Panc1 (cell line): ENCODE results near the gene GNG7. TPM values are rescaled to one million over a fixed set of nuclear protein-coding genes. Genes with fewer than 3 reads are reported as not detected.
"Not testable (repeated sequence)": the region's sequence is repeated elsewhere in the genome, so short reads cannot be mapped to it uniquely, and the experiment has no call there.

Experiments
- ATAC-seq: fragments of 200-7000 bp; cut with Tn5 transposase; 2 replicates; pipeline ENCODE4 v1.9.1; 2020; ENCODE audit warnings: mild to moderate bottlenecking, moderate library complexity
- BruUV-seq: library from RNA; stranded (reverse); fragments of 400-500 nt; replicated peaks from 2 replicates; lab custom pipeline; 2021; lab: Mats Ljungman, UMichigan
- CTCF ChIA-PET: fragments of 300-600 bp; sonication (Branson Sonifier 250); formaldehyde crosslinking; loops from one replicate; lab custom pipeline; 2022; ENCODE audit warnings: antibody characterized with exemption; lab: Charles Lee
- POLR2A ChIA-PET: fragments of 300-600 bp; sonication (Branson Sonifier 250); formaldehyde crosslinking; loops from one replicate; lab custom pipeline; 2022; ENCODE audit warnings: antibody characterized with exemption; lab: Charles Lee
- DNase-seq: peaks from one replicate; pipeline ENCODE4 v3.0.0-alpha.2; 2010; ENCODE audit warnings: low read depth, low spot score
- H3K27ac ChIP-seq: 2 replicates; pipeline ENCODE4 v1.5.1; 2011; ENCODE audit warnings: mild to moderate bottlenecking, low read length, inconsistent platforms
- H3K27me3 ChIP-seq: fragments of 200-500 bp; sonication (Bioruptor generic); 2 replicates; pipeline ENCODE4 v1.6.0; 2014; ENCODE audit warnings: low read length, inconsistent platforms; ENCODE audit not compliant: control insufficient read depth, insufficient read depth
- H3K36me3 ChIP-seq: fragments of 200-500 bp; sonication (Bioruptor generic); 2 replicates; pipeline ENCODE4 v1.5.1; 2014; ENCODE audit warnings: inconsistent platforms, mild to moderate bottlenecking, low read length, moderate library complexity; ENCODE audit not compliant: control insufficient read depth, insufficient read depth
- H3K4me1 ChIP-seq: 2 replicates; pipeline ENCODE4 v1.5.1; 2011; ENCODE audit warnings: inconsistent platforms, mild to moderate bottlenecking, low read length, moderate library complexity; ENCODE audit not compliant: control insufficient read depth, insufficient read depth
- H3K4me3 ChIP-seq, 2 experiments: 2 replicates each; pipeline ENCODE4 v1.5.1; 2011 to 2012; ENCODE audit warnings: low read depth in 2 of 2, low read length in 2 of 2, mild to moderate bottlenecking in 2 of 2, inconsistent platforms in 1 of 2, moderate library complexity in 1 of 2
- H3K9me3 ChIP-seq: fragments of 200-500 bp; sonication (Bioruptor generic); 2 replicates; pipeline ENCODE4 v1.5.1; 2014; ENCODE audit warnings: low read depth, mild to moderate bottlenecking, inconsistent platforms, low read length, moderate library complexity; ENCODE audit not compliant: control insufficient read depth, insufficient read depth
- POLR2AphosphoS5 ChIP-seq: IDR thresholded peaks from 2 replicates; pipeline ENCODE4 v1.6.1; 2012; ENCODE audit warnings: mild to moderate bottlenecking, low read depth, low read length, moderate library complexity
- SIN3A ChIP-seq: IDR thresholded peaks from 2 replicates; pipeline ENCODE4 v1.6.1; 2012; ENCODE audit warnings: low read depth, mild to moderate bottlenecking, low read length, moderate library complexity, borderline replicate concordance; ENCODE audit not compliant: insufficient read depth
- TCF7L2 ChIP-seq: IDR thresholded peaks from 2 replicates; pipeline ENCODE4 v1.6.1; 2011; ENCODE audit warnings: mild to moderate bottlenecking, low read depth, low read length, inconsistent platforms
- in situ Hi-C: cut with HindIII; loops from 2 replicates; pipeline ENCODE4 v1.10.0; 2016; ENCODE audit warnings: low sequenced_read_pairs, low pct_unique_long_range_greater_than_20kb
- intact Hi-C: fragments of 100-400 bp; cut with micrococcal nuclease; formaldehyde crosslinking; loops from one replicate; pipeline ENCODE4 v1.10.0; 2022; ENCODE audit not compliant: unreplicated experiment
- total RNA-seq: library from RNA; stranded (reverse); gene quantifications from one replicate; pipeline ENCODE4 v1.2.1, GENCODE V29; 2021; ENCODE audit not compliant: unreplicated experiment
- TF ChIP-seq, protein P1 (sequence below), 2 experiments: IDR thresholded peaks; 2 replicates each; pipeline ENCODE4 v1.6.1; 2011 to 2012; ENCODE audit warnings: low read depth in 2 of 2, control low read depth in 1 of 2, low read length in 1 of 2, mild to moderate bottlenecking in 1 of 2, moderate library complexity in 1 of 2; ENCODE audit not compliant: insufficient read depth in 1 of 2
- TF ChIP-seq, protein P2 (sequence below): fragments of 450-650 bp; IDR thresholded peaks from 2 replicates; pipeline ENCODE4 v1.5.1; 2017; ENCODE audit warnings: mild to moderate bottlenecking

GNG7 gene
- total RNA-seq, 1 experiment from 2014 or later: 0.74 TPM

- POLR2A ChIA-PET: no interaction called here
- TF ChIP-seq POLR2AphosphoS5 (no peak), SIN3A (no peak), TCF7L2 (no peak)
- TF ChIP-seq, protein P1, sequence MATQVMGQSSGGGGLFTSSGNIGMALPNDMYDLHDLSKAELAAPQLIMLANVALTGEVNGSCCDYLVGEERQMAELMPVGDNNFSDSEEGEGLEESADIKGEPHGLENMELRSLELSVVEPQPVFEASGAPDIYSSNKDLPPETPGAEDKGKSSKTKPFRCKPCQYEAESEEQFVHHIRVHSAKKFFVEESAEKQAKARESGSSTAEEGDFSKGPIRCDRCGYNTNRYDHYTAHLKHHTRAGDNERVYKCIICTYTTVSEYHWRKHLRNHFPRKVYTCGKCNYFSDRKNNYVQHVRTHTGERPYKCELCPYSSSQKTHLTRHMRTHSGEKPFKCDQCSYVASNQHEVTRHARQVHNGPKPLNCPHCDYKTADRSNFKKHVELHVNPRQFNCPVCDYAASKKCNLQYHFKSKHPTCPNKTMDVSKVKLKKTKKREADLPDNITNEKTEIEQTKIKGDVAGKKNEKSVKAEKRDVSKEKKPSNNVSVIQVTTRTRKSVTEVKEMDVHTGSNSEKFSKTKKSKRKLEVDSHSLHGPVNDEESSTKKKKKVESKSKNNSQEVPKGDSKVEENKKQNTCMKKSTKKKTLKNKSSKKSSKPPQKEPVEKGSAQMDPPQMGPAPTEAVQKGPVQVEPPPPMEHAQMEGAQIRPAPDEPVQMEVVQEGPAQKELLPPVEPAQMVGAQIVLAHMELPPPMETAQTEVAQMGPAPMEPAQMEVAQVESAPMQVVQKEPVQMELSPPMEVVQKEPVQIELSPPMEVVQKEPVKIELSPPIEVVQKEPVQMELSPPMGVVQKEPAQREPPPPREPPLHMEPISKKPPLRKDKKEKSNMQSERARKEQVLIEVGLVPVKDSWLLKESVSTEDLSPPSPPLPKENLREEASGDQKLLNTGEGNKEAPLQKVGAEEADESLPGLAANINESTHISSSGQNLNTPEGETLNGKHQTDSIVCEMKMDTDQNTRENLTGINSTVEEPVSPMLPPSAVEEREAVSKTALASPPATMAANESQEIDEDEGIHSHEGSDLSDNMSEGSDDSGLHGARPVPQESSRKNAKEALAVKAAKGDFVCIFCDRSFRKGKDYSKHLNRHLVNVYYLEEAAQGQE (IDR thresholded peaks at IDR 0.05; ENCODE audit: insufficient read depth in 1 of 2, low read depth in 2 of 2, low read length in 1 of 2): no peak
- TF ChIP-seq, protein P2, sequence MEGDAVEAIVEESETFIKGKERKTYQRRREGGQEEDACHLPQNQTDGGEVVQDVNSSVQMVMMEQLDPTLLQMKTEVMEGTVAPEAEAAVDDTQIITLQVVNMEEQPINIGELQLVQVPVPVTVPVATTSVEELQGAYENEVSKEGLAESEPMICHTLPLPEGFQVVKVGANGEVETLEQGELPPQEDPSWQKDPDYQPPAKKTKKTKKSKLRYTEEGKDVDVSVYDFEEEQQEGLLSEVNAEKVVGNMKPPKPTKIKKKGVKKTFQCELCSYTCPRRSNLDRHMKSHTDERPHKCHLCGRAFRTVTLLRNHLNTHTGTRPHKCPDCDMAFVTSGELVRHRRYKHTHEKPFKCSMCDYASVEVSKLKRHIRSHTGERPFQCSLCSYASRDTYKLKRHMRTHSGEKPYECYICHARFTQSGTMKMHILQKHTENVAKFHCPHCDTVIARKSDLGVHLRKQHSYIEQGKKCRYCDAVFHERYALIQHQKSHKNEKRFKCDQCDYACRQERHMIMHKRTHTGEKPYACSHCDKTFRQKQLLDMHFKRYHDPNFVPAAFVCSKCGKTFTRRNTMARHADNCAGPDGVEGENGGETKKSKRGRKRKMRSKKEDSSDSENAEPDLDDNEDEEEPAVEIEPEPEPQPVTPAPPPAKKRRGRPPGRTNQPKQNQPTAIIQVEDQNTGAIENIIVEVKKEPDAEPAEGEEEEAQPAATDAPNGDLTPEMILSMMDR: no peak
- Histone ChIP-seq H3K4me1 (no peaks in the 10 kb centered on the region), H3K36me3 (no peaks in the 10 kb centered on the region), H3K9me3 (no peaks in the 10 kb centered on the region), H3K4me3 (no peak overlapping the region), H3K27ac (no peak overlapping the region), H3K27me3 (no peaks in the 10 kb centered on the region)
- intact Hi-C loops (no loop called here), in situ Hi-C loops (no loop called here)
- CTCF ChIA-PET: no interaction called here
- BruUV-seq: no TSS peak
- DNase-seq (no peak), ATAC-seq (no peak)
Observed at GRCh38 chr19:2567996-2568395, 134.5 kb downstream of the GNG7 start.

- ATAC-seq: no peak
- Histone ChIP-seq H3K4me3 (no peak overlapping the region), H3K27ac (no peak overlapping the region), H3K36me3 (no peaks in the 10 kb centered on the region), H3K27me3 (no peaks in the 10 kb centered on the region), H3K4me1 (no peaks in the 10 kb centered on the region), H3K9me3 (no peaks in the 10 kb centered on the region)
- ChIA-PET POLR2A (no interaction called here), CTCF (no interaction called here)
- TF ChIP-seq, protein P2: no peak
- TF ChIP-seq SIN3A (no peak), POLR2AphosphoS5 (no peak), TCF7L2 (no peak)
- TF ChIP-seq, protein P1 (IDR thresholded peaks at IDR 0.05; ENCODE audit: insufficient read depth in 1 of 2, low read depth in 2 of 2, low read length in 1 of 2): no peak
- no peak for DNase-seq
- intact Hi-C loops: no loop called here
- no TSS peak for BruUV-seq
- in situ Hi-C loops: no loop called here
Observed at GRCh38 chr19:2567580-2567979, 134.9 kb downstream of the GNG7 start.

DNA sequence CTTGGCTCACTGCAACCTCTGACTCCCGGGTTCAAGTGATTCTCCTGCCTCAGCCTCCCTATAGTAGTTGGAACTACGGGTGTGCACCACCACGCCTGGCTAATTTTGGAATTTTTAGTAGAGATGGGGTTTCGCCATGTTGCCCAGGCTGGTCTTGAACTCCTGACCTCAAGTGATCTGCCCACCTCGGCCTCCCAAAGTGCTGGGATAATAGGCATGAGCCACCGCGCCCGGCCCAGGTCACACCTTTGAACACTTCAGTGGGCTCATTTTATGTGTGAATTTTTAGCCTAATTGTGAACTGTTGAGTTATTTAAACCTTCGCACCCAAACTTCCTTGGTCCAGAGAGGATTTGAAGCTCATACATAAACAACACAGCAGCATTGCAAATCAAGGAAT is 138.9 kb downstream of the GNG7 start:
- H3K27me3 ChIP-seq, intact Hi-C loops, ATAC-seq, H3K36me3 ChIP-seq, H3K27ac ChIP-seq, BruUV-seq, H3K4me1 ChIP-seq, DNase-seq, CTCF ChIA-PET, H3K9me3 ChIP-seq, H3K4me3 ChIP-seq, in situ Hi-C loops: not testable (repeated sequence)
- POLR2A ChIA-PET: interaction anchor here (0.7 kb wide), 1 partner anchor 326 kb away, joined by 9 read pairs; no protein-coding TSS in a partner anchor
